Measurements from ENCODE around the gene NAXE.
"Not testable (repeated sequence)": the region's sequence is repeated elsewhere in the genome, so short reads cannot be mapped to it uniquely, and the experiment has no call there.

Gene NAXE

GRCh38 chr1:156586892-156587477, 4.6 kb upstream of the NAXE start:
- H3K9ac ChIP-seq (ENCODE audit: low read length) = no peak overlapping the region
- no peak overlapping the region for H2AFZ ChIP-seq (ENCODE audit: low read length)
- no peaks in the 10 kb centered on the region for H3K79me2 ChIP-seq (ENCODE audit: insufficient read depth, low read length)
- no peaks in the 10 kb centered on the region for H3K9me2 ChIP-seq (ENCODE audit: low read depth, low read length)
- no peaks in the 10 kb centered on the region for H4K20me1 ChIP-seq (ENCODE audit: insufficient read depth, low read length)
- no peaks in the 10 kb centered on the region for H3K27me3 ChIP-seq (ENCODE audit: insufficient read depth, low read length)
- no peak overlapping the region for H3K4me2 ChIP-seq (ENCODE audit: low read length)
- H3K36me3 ChIP-seq (ENCODE audit: insufficient read depth, low read length) = no peaks in the 10 kb centered on the region
- no peaks in the 10 kb centered on the region for H3F3A ChIP-seq (ENCODE audit: insufficient read depth, low read length)
- no peaks in the 10 kb centered on the region for H3K9me3 ChIP-seq (ENCODE audit: low read length)
- no peak overlapping the region for H3K27ac ChIP-seq (ENCODE audit: low read depth, low read length, poor library complexity, severe bottlenecking)
- no peak overlapping the region for H3K4me3 ChIP-seq (ENCODE audit: low read depth, low read length, poor library complexity, severe bottlenecking)
- TF ChIP-seq EZH2 (IDR thresholded peaks at IDR 0.05; ENCODE audit: borderline replicate concordance, low read length) = no peak
- TF ChIP-seq, protein P1, sequence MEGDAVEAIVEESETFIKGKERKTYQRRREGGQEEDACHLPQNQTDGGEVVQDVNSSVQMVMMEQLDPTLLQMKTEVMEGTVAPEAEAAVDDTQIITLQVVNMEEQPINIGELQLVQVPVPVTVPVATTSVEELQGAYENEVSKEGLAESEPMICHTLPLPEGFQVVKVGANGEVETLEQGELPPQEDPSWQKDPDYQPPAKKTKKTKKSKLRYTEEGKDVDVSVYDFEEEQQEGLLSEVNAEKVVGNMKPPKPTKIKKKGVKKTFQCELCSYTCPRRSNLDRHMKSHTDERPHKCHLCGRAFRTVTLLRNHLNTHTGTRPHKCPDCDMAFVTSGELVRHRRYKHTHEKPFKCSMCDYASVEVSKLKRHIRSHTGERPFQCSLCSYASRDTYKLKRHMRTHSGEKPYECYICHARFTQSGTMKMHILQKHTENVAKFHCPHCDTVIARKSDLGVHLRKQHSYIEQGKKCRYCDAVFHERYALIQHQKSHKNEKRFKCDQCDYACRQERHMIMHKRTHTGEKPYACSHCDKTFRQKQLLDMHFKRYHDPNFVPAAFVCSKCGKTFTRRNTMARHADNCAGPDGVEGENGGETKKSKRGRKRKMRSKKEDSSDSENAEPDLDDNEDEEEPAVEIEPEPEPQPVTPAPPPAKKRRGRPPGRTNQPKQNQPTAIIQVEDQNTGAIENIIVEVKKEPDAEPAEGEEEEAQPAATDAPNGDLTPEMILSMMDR (IDR thresholded peaks at IDR 0.05; ENCODE audit: low read length) = no peak
- peaks cover 20% of the 10 kb centered on the region for H3K4me1 ChIP-seq (ENCODE audit: insufficient read depth, low read length, severe bottlenecking)

- not testable (repeated sequence) for H3K4me3 ChIP-seq (ENCODE audit: low read depth, low read length, poor library complexity, severe bottlenecking); H4K20me1 ChIP-seq (ENCODE audit: insufficient read depth, low read length); H3K27me3 ChIP-seq (ENCODE audit: insufficient read depth, low read length); H3F3A ChIP-seq (ENCODE audit: insufficient read depth, low read length); H3K9me2 ChIP-seq (ENCODE audit: low read depth, low read length); H2AFZ ChIP-seq (ENCODE audit: low read length); H3K9me3 ChIP-seq (ENCODE audit: low read length); H3K36me3 ChIP-seq (ENCODE audit: insufficient read depth, low read length); H3K27ac ChIP-seq (ENCODE audit: low read depth, low read length, poor library complexity, severe bottlenecking); H3K9ac ChIP-seq (ENCODE audit: low read length); H3K4me2 ChIP-seq (ENCODE audit: low read length); H3K79me2 ChIP-seq (ENCODE audit: insufficient read depth, low read length)
- peaks cover 20% of the 10 kb centered on the region for H3K4me1 ChIP-seq (ENCODE audit: insufficient read depth, low read length, severe bottlenecking)
Measured at GRCh38 chr1:156587927-156588326, 3.6 kb upstream of the NAXE start.

DNA sequence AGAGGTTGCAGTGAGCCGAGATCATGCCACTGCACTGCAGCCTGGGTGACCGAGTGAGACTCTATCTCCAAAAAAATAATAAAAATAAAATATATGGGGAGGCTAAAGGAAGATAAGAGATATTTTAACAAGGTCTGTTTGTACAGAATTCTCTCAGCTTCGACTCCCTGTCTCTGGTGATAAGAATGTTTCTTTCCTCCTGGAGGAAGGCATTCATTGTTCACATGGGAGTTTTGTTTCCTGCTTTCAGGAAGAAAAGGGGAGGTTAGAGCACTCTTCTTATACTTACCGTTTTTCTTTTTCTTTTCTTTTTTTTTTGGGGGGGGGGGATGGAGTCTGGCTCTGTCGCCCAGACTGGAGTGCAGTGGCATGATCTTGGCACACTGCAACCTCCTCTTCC, 2.0 kb upstream of the NAXE start:
- Histone ChIP-seq H3K9me2 (ENCODE audit: low read depth, low read length) (no peaks in the 10 kb centered on the region), H3K27ac (ENCODE audit: low read depth, low read length, poor library complexity, severe bottlenecking) (no peak overlapping the region), H4K20me1 (ENCODE audit: insufficient read depth, low read length) (no peaks in the 10 kb centered on the region), H3K27me3 (ENCODE audit: insufficient read depth, low read length) (no peaks in the 10 kb centered on the region), H3K4me2 (ENCODE audit: low read length) (no peak overlapping the region), H3F3A (ENCODE audit: insufficient read depth, low read length) (0 out of 2 replicates have a peak, but pooled peaks cover 4% of the 10 kb centered on the region), H3K79me2 (ENCODE audit: insufficient read depth, low read length) (no peaks in the 10 kb centered on the region), H3K9me3 (ENCODE audit: low read length) (no peaks in the 10 kb centered on the region), H3K4me1 (ENCODE audit: insufficient read depth, low read length, severe bottlenecking) (peaks cover 24% of the 10 kb centered on the region), H2AFZ (ENCODE audit: low read length) (no peak overlapping the region), H3K4me3 (ENCODE audit: low read depth, low read length, poor library complexity, severe bottlenecking) (no peak overlapping the region), H3K9ac (ENCODE audit: low read length) (no peak overlapping the region), H3K36me3 (ENCODE audit: insufficient read depth, low read length) (peaks cover 13% of the 10 kb centered on the region; the same call in 1 of the 2 replicates)
- TF ChIP-seq EZH2 (IDR thresholded peaks at IDR 0.05; ENCODE audit: borderline replicate concordance, low read length) = no peak
- TF ChIP-seq, protein P1 (IDR thresholded peaks at IDR 0.05; ENCODE audit: low read length) = no peak
